ENCODE results near the gene MYRF. TPM values are rescaled to one million over a fixed set of nuclear protein-coding genes. Genes with fewer than 3 reads are reported as not detected.

MYRF gene
- total RNA-seq, 1 donor from 2014 or later = 39.5 TPM

DNA sequence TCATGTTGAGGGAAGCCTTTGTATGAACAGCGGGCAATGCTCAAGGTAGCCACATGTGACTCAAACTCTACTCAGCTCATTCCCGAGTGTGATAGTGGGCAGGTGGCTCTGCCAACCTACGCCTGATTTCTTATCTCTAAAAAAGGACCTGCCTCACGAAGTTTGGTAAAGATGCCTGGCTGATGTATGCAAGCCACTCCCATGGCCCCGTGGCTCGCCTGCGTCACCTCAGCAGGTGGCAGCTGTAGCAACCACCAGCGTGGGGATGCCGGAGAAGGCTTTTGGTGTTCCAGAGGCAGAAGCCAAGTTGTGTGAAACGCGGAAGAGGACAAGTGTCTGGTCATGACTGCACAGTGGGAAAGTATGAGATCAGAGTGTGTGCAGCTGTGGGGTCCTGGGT lies 81.0 kb downstream of the MYRF start:
- no peaks in the 10 kb centered on the region for H3K27me3 Mint-ChIP-seq (ENCODE audit: low read depth, unreplicated experiment)
- H3K4me3 Mint-ChIP-seq (ENCODE audit: unreplicated experiment) = no peak overlapping the region
- peaks cover 17% of the 10 kb centered on the region for H3K4me1 Mint-ChIP-seq (ENCODE audit: low read depth, unreplicated experiment)
- H3K27ac Mint-ChIP-seq (ENCODE audit: unreplicated experiment) = no peak overlapping the region
- no peak for DNase-seq (ENCODE audit: low read depth)
- H3K9me3 ChIP-seq (ENCODE audit: insufficient read depth, low read depth, low read length) = no peaks in the 10 kb centered on the region
- FAIRE-seq = no peak
- no peaks in the 10 kb centered on the region for H3K27me3 ChIP-seq (ENCODE audit: insufficient read depth, low read length)
- H4K20me1 ChIP-seq (ENCODE audit: insufficient read depth, low read length) = peaks cover 92% of the 10 kb centered on the region
- H3K36me3 ChIP-seq (ENCODE audit: insufficient read depth, low read length) = no peaks in the 10 kb centered on the region
- H3K9ac ChIP-seq (ENCODE audit: low read length) = no peak overlapping the region
- peaks cover 10% of the 10 kb centered on the region for H3K36me3 Mint-ChIP-seq (ENCODE audit: low read depth, unreplicated experiment)
- H3K4me2 ChIP-seq (ENCODE audit: low read length) = no peak overlapping the region
- no peak overlapping the region for H2AFZ ChIP-seq (ENCODE audit: low read depth, low read length)
- H3K9me3 Mint-ChIP-seq (ENCODE audit: unreplicated experiment) = peaks cover 3% of the 10 kb centered on the region
- H3K4me1 ChIP-seq (ENCODE audit: insufficient read depth, low read length) = peaks cover 40% of the 10 kb centered on the region
- H3K79me2 ChIP-seq (ENCODE audit: insufficient read depth, low read length) = peaks cover 87% of the 10 kb centered on the region
- H3K4me3 ChIP-seq (ENCODE audit: insufficient read depth, low read depth, low read length) = no peak overlapping the region
- TF ChIP-seq CTCF (IDR thresholded peaks at IDR 0.05; ENCODE audit: insufficient read depth, low read depth, low read length) (no peak), EZH2 (IDR thresholded peaks at IDR 0.05; ENCODE audit: insufficient read depth, low read length) (no peak)
- no peak overlapping the region for H3K27ac ChIP-seq (ENCODE audit: low read depth, low read length)

DNA sequence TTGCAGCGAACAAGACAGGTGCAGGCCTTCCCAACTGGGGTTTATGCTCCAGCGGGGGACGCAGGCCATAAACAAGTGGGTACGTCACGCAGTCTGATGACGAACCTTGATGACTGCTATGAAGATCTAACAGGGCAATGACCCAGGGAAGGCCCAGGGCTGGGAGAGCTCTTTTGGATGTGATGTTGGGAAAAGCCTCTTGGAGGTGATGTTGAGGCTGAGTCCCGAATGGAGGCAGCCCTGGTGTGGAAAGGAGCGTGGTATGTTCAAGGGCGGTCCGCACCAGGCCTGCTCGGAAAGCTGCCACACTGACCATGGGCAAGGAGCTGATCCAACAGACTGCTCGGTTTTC lies 81.5 kb downstream of the MYRF start:
- H3K4me2 ChIP-seq (ENCODE audit: low read length) = peak overlapping the region; percentile 50
- H3K79me2 ChIP-seq (ENCODE audit: insufficient read depth, low read length) = peaks cover 83% of the 10 kb centered on the region
- Mint-ChIP-seq H3K36me3 (ENCODE audit: low read depth, unreplicated experiment) (peaks cover 13% of the 10 kb centered on the region), H3K4me3 (ENCODE audit: unreplicated experiment) (no peak overlapping the region), H3K4me1 (ENCODE audit: low read depth, unreplicated experiment) (peaks cover 17% of the 10 kb centered on the region), H3K27ac (ENCODE audit: unreplicated experiment) (no peak overlapping the region), H3K27me3 (ENCODE audit: low read depth, unreplicated experiment) (no peaks in the 10 kb centered on the region), H3K9me3 (ENCODE audit: unreplicated experiment) (peaks cover 3% of the 10 kb centered on the region)
- H3K9ac ChIP-seq (ENCODE audit: low read length) = peak overlapping the region; percentile 13
- H3K9me3 ChIP-seq (ENCODE audit: insufficient read depth, low read depth, low read length) = no peaks in the 10 kb centered on the region
- H3K27me3 ChIP-seq (ENCODE audit: insufficient read depth, low read length) = no peaks in the 10 kb centered on the region
- no peak for DNase-seq (ENCODE audit: low read depth)
- H4K20me1 ChIP-seq (ENCODE audit: insufficient read depth, low read length) = peaks cover 94% of the 10 kb centered on the region
- no peaks in the 10 kb centered on the region for H3K36me3 ChIP-seq (ENCODE audit: insufficient read depth, low read length)
- no peak overlapping the region for H3K4me3 ChIP-seq (ENCODE audit: insufficient read depth, low read depth, low read length)
- H3K27ac ChIP-seq (ENCODE audit: low read depth, low read length) = no peak overlapping the region
- FAIRE-seq = no peak
- H3K4me1 ChIP-seq (ENCODE audit: insufficient read depth, low read length) = peaks cover 40% of the 10 kb centered on the region
- no peak for TF ChIP-seq EZH2 (IDR thresholded peaks at IDR 0.05; ENCODE audit: insufficient read depth, low read length)
- no peak for TF ChIP-seq CTCF (IDR thresholded peaks at IDR 0.05; ENCODE audit: insufficient read depth, low read depth, low read length)
- H2AFZ ChIP-seq (ENCODE audit: low read depth, low read length) = no peak overlapping the region

DNA sequence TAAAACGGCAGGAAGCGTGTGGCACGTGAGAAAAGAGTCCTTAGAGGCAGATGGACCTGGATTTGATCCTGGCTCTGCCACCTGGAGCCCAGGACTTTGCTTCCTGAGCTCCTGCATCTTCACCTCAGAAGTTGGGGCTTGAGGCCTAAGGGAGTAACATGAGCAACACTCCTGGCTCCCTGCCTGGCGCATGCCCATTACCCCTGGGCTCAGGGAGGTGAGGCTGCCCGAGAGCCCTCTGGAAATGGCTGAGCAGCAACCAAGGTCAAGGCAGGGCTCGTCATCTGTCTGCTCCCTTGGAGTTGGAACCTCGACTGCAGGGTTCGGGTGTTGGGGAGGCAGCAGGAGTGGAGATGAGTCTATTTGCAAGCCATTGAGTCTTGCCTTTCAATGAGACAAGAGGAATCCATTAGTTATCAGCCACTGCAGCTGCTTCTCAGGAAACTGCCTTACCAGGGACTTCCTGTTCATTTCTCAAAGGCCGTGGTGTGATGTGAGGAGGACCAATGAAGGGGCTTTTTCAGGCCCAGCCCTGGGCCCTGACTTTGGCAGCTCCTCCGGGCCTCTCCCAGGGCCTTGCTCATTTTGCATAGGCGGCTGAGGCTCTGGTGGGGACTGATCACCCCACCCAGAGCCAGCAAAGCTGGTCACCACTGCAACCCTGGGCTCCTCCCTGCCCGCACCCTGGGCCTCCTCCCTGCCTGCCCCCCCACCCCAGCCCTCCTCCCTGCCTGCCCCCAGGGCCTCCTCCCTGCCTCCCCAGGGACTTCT lies 82.0 kb downstream of the MYRF start:
- no peak for FAIRE-seq

More for the DNA sequence above, 82.0 kb downstream of the MYRF start:
- Histone ChIP-seq H3K4me1 (ENCODE audit: insufficient read depth, low read length) (peaks cover 36% of the 10 kb centered on the region), H4K20me1 (ENCODE audit: insufficient read depth, low read length) (peaks cover 93% of the 10 kb centered on the region), H2AFZ (ENCODE audit: low read depth, low read length) (peak overlapping the region; percentile 28), H3K9me3 (ENCODE audit: insufficient read depth, low read depth, low read length) (no peaks in the 10 kb centered on the region), H3K27ac (ENCODE audit: low read depth, low read length) (peak overlapping the region; percentile 4), H3K79me2 (ENCODE audit: insufficient read depth, low read length) (peaks cover 78% of the 10 kb centered on the region), H3K27me3 (ENCODE audit: insufficient read depth, low read length) (no peaks in the 10 kb centered on the region), H3K4me2 (ENCODE audit: low read length) (peak overlapping the region; percentile 50), H3K9ac (ENCODE audit: low read length) (peak overlapping the region; percentile 51), H3K36me3 (ENCODE audit: insufficient read depth, low read length) (peaks cover under 1% of the 10 kb centered on the region), H3K4me3 (ENCODE audit: insufficient read depth, low read depth, low read length) (no peak overlapping the region)
- Mint-ChIP-seq H3K4me3 (ENCODE audit: unreplicated experiment) (no peak overlapping the region), H3K9me3 (ENCODE audit: unreplicated experiment) (peaks cover 3% of the 10 kb centered on the region), H3K4me1 (ENCODE audit: low read depth, unreplicated experiment) (peaks cover 12% of the 10 kb centered on the region), H3K27ac (ENCODE audit: unreplicated experiment) (peak overlapping the region; percentile 34), H3K27me3 (ENCODE audit: low read depth, unreplicated experiment) (no peaks in the 10 kb centered on the region), H3K36me3 (ENCODE audit: low read depth, unreplicated experiment) (peaks cover 18% of the 10 kb centered on the region)
- peak; percentile 76 for DNase-seq (ENCODE audit: low read depth)
- TF ChIP-seq CTCF (IDR thresholded peaks at IDR 0.05; ENCODE audit: insufficient read depth, low read depth, low read length) (no peak), EZH2 (IDR thresholded peaks at IDR 0.05; ENCODE audit: insufficient read depth, low read length) (no peak)
